Nucleus accumbens (tissue), 56 donors: ENCODE measurements around the gene FBXL2.

Experiments
- DNase-seq, 56 donors: peaks; one replicate each; lab custom pipeline; 2025; lab: John Stamatoyannopoulos, UW

FBXL2 gene

DNA sequence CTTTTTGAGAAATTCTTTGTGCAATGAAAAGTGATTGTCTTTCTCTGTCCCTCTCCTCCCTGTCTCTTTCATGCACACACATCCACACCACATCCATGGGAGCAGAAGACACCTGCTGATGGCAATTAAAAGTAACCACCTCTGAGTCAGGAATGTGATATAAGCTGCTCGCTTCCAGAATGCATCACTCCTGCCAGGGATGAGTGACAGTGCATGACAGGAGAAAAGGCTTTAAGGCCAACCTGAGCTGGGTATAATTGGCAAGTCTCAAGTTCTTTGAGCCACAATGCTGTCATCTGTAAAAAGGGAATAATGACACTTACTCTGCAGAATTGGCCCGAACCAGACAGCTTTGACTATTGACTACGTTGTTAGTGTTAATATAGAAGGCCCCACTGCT, 103.4 kb downstream of the FBXL2 start:
- no peak for DNase-seq

DNA sequence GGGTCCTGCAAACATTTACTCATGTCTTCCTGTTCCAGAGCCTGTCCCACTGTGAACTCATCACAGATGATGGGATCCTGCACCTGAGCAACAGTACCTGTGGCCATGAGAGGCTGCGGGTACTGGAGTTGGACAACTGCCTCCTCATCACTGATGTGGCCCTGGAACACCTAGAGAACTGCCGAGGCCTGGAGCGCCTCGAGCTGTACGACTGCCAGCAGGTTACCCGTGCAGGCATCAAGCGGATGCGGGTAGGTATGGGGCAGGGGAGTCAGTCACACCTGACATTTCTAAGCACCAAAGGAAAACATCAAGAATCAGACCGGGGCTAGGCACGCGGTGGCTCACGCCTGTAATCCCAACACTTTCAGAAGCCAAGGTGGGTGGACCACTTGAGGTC, 106.7 kb downstream of the FBXL2 start:
- DNase-seq = no peak

DNA sequence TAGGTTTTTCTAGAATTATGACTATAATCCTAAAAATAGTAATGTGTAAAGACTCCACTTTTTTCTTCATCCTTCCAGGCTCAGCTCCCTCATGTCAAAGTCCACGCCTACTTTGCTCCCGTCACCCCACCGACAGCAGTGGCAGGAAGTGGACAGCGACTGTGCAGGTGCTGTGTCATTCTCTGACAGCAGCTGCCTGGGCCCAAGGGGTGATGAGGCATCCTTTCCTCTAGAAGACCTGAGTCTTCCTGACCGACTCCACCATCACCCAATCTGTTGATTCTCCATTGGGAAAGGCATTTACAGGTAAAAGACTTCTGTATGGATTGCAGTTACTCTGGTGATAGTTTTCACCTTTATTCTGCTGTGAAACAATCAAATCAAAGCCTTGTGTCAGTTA, 108.2 kb downstream of the FBXL2 start:
- no peak for DNase-seq

DNA sequence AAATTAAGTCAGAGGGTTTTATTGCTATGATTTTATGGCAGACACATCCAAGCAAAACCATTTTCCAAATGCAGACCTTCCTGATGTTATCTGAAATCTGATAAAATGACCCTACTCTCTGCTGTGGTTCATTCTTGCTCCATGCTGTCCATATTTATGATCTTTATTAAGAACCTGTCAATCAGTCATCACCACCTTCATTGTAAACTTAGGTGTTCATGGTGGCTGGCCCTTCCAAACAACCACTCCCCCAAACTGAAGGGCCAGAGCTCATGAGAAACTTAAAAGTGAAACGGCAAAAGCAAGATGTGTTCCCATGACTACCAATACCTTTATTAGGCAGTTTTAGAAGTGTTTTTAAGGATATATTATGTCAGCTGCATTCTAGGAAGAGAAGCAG, 109.4 kb downstream of the FBXL2 start:
- no peak for DNase-seq

DNA sequence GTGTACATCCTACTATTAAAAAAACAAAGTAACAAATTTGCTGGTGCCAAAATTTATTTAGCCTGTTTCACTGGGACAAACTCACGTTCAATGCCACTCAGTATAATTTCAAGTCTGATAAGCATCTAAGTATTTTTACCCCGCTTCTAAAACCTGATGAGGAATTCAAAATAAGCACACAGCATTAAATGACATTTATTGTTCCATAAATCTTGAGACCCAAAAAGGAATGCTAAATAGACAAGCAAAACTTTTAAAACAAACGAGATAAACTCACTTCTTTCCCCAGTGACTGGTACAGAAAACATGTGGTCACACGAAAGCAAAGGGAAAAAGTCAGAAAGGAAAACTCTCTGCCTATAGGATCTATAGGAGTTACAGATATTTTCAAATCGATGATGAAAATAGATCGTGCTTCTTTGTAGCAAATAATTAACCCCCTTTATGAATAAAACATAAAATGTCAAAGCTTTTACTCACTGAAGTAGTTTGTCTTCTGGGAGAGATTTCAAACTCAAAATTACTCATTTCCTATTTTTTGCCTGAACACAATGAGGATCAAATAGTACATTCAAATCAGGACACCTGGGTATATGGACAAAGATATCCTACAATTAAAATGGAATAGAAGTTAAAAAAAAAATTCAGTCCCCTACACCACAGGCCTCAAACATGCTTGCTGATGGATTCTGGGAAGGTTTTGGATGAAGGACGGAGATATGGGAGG, 111.3 kb downstream of the FBXL2 start:
- no peak for DNase-seq

DNA sequence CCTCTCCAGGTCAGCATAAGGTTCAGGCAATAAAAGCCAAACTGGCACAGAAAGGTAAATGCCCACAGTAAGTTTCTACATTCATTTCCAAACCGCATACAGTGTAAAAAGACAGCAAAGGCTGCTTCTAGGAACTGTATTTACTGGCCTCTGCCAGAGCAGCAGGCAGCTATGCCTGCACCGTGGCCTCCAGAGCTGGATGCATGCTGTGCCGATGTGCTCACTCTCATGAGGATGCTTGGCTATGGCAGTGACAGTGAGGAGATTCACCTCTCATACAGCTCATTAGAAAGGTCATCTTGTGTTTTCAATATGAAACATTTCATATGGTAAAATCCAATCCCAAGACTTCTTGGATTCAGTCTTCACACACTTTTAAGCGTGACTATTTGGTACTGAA, 112.7 kb downstream of the FBXL2 start:
- DNase-seq = no peak

DNA sequence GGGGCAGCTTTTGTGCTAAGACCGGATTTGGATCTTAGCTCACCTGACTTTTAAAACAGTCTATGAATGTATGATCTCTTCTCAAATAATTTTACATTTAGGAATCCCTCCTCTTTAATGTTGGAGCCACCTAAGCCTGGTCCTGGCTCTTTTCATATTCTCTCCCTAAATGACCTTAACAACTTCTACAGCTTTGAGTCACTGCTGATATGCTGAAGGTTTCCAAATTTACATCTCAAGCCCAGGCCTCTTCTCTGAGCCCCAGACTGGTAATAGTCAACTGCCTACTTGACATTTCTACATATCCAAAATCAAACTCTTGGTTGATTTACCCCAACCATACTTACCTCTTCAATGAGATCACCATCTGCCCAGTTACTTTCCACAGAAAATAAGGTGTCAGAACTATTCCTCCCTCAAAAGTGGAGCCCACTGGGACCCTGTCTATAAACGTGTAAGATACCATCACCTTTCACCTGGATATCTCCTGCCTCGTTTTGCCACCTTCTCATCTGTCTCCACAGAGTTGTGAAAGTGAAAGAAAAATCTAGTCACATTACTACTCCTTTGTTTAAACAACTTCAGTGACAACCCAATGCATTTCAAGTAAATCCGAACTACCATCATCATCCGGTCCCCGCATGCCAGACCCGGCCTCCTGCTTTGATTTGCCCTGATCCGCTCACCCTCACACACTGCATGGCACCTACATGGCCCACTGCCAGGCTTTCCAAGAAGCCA, 114.2 kb downstream of the FBXL2 start:
- DNase-seq = no peak

DNA sequence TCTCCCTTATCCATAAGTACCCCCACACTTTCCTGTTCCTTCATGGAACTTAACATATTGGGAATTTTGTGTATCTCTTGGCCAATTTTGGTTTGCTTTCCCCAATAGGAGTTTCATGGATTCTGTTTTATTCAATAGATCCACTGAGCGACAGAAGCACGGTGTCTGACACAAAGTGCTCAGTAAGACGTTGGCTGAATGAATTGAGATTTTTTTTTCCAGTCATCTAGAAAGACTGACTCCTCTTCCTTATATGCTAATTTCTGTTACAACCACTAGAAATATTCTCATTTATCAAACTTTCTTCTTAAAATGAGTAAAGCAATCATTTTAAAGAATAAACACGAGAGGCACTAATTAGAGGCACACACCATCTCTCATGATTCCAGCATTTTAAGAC, 114.9 kb downstream of the FBXL2 start:
- no peak for DNase-seq

DNA sequence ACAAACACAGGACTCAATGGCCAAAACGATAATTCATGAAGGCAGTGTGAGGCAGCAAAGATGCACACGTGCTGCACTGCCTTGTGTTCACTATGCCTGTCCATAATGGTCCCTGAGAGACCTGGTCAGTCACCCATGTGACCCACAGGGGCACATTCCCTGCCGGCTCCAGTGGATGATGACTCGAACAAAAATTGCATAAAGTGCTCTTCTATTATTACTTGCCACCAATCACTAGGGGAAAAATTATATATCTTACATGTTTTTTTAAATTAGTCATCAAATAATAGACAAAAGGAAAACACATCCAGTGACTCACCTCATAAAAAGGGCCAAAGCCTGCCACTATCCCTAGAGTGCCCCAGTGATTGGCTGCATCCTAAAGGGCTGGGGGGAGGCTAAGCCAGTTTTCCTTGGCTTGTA, 115.5 kb downstream of the FBXL2 start:
- no peak for DNase-seq

DNA sequence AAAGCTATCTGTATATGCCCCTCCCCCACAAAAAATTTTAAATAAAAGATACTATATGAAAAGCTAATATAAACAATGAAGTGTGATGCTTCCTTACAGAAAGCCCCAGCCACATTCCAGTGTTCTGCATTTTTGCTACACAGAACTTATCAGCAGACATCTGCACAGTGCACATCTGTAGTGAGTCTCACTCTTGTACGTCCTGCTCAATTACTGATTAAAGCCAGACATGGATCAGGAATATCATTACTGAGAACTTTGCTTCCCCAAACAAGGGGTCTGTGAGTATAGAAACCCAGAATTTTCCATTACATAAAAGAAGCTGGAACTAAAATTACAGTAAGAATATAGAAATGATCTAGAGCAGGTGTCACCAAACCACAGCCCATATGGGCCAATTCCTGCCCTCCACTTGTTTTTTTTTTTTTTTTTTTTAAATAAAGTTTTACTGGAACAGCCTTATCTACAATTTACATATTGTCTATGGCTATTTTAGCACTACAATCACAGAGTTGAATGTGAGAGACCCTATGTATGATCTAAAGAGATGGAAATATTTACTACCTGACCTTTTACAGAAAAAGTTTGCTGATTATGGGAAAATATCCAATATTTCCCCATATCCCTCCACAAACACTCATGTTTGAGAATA, 117.3 kb downstream of the FBXL2 start:
- no peak for DNase-seq

DNA sequence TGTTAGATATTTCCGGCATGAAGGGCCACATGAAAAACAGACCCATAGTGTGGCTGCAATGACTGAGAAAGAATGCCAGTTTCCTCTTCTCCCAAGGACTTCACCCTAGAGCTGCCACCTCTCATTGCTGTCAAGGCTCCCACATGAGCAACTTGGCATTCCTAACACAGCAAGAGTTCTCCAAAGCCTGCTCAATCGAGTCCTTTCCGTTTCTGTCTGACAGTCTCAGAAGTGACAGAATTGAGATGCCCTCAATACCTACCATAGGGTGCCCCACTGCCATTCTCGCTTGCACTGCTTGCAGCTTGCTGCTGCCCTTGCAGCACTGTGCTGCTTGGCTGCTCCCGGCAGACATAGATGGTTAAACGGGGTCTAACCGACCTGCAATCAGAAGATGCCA, 118.7 kb downstream of the FBXL2 start:
- DNase-seq = no peak

DNA sequence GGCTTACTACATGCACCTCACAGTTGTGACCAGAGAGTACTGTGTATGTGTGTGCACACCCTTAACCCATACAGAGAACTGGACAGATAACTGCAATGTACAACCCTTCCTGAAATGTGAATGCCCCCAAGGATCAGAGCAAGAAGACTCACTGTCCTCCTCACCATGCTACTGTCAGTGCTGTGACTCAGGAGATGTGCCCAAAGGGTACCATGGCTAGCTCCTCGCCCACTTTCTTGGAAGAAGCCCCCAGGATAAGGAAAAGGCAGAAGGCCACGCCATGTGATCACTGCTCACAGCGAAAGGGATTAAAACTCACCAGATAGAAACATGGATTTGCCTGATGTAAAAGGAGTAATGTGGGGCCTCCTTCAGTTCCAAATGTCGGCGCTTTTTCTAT, 121.2 kb downstream of the FBXL2 start:
- no peak for DNase-seq

DNA sequence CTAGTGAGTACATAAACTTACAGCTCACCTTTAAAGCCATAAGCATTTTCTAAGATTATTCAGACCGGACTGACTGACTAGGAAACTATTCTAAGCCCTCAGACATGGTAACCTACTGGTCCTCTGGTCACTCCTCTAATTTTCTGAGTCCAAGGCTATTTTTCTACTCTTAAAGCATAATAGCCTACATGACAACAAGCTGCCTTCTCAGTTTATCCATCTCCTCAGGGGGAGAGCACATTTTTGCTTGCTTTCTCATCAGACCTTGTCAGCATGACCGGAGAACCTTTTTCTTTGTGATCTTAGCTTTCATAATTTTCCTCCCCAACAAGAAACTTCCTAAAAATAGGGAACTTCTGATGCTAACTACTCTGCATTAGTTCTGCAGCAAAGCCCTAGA, 124.5 kb downstream of the FBXL2 start:
- DNase-seq = no peak

DNA sequence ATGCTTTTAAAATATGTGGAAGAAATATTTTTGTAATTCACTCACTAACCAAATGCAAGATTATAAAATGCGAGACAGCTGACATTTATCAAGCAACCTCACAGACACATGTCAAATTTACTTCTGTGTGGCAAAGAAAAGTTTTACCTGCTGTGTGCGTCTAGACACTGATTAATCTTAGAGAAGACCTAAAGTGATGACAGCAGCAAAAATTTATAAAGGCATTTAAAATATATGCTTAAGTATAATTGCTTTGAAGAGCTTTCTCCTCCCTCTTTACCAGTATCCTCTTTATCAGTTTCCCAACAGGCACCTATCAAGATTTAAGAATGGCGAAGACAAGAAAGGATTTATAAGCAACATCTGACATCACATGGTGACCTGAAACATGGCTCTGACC, 125.7 kb downstream of the FBXL2 start:
- DNase-seq = no peak

DNA sequence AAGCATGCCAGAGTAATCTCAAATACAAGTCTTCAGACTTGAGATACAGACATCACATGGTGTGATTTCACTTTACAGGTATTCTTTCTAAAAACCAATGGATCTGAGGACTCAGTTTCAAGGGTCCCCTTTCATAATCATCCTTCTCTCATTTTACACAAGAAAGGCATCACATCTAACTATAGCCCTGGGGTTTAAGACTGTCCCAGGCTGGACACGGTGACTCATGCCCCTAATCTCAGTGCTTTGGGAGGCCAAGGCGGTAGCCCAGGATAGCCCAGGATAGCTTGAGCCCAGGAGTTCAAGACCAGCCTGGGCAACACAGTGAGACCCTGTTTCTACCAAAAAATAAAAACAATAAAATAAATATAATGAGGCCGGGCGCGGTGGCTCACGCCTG, 126.5 kb downstream of the FBXL2 start:
- DNase-seq = no peak

DNA sequence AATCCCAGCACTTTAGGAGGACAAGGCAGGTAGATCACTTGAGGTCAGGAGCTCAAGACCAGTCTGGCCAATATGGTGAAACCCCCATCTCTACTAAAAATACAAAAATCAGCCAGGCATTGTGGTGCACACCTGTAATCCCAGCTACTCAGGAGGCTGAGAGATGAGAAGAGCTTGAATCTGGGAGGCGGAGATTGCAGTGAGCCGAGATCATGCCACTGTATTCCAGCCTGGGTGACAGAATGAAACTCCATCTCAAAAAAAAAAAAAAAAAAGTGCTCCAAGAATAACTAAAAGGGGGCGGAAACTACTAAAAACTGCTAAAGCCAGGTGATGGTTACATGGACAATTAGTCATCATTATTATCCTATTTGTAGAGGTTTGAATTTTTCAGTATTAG, 133.6 kb downstream of the FBXL2 start:
- peak in 2 of 56 donors; percentile 11 to 24 for DNase-seq

DNA sequence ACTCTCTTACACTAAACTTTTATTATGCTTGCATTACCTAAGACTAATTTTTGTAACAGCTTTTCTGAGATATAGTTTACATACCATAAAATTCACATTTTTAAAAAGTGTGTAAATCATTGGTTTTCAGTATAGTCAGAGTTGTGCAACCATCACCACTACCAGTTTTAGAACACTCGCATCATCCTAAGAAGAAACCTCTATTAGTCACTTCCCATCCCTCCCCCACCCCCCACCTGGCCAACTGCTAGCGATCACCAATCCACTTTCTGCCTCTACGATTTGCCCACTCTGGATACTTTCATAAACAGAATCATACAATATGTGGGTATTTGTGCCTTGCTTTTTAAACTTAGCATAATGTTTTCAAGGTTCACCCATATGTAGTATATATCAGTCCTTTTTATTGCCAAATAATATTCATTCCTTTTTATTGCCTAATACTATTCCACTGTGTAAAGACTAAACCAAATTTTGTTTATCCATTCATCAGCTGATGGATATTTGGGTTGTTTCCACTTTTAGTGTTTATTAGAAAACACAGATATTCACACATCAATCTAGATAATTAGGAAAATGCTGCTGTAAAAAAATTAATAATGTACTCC, 139.9 kb downstream of the FBXL2 start:
- DNase-seq = no peak

DNA sequence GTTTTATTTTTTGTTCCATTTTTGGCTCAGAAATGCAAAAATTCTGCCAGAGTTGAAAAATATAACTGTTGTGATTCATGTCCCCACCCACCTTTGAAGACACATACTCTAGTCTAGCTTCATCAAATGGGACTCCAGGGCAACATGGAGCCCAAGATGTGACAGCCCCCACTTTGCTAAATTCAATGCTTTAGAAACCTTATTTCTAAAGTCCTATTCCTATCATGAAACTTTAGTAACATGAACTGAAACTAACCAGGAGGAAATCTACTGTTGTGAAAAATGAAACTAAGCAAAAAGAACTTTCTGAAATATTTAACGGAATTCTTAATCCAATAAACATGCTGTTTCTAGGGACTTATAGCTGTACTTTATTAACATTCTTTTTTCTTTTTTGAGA, 142.7 kb downstream of the FBXL2 start:
- no peak for DNase-seq

DNA sequence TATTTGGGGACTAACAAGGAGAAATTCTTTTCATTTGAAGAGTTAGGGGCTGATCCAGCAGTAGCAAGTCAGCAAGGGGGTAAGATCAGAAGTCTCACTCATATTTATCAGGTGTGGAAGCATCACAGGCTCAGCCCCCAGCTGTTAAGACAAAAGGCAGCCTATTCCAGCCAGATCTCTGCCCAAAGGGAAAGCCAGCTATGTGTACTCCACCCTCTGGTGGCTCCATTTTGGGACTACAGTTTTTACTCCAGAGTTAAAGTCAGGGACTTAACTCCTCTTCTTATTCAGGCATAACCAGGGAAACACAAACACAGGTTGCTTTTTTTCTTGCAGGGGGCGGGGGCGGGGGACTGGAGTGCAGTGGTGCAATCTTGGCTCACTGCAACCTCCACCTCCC, 143.7 kb downstream of the FBXL2 start:
- DNase-seq = no peak

DNA sequence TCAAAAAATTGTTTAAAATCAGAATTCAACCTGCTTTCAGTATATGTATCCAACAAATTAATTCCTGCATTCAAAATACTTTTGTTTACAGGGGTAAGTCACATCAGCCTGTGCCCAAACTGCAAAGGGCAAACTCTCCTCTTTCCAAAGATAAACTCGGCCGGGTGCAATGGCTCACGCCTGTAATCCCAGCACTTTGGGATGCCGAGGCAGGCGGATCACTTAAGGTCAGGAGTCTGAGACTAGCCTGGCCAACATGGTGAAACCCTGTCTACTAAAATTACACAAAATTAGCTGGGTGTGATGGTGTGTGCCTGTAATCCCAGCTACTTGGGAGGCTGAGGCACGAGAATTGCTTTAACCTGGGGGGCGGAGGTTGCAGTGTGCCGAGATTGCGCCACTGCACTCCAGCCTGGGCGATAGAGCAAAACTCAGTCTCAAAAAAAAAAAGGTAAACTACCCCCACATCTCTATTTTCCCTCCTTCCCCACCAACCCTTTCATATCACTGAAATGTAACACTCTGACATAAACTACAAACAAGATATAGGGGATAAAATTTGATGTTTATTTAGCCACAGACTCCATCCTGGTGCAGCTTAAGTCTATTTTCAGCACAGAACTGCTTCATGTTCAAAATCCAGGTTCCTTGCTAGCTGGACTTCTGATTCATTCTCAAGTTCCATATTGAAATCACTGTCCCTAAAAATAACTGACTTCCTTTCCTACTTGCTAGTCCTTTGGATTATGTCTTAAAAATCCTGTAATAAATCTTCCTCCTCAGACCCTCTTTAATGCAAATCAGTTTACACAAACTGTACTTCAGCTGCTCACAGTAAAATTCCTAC, 147.6 kb downstream of the FBXL2 start:
- DNase-seq = no peak

DNA sequence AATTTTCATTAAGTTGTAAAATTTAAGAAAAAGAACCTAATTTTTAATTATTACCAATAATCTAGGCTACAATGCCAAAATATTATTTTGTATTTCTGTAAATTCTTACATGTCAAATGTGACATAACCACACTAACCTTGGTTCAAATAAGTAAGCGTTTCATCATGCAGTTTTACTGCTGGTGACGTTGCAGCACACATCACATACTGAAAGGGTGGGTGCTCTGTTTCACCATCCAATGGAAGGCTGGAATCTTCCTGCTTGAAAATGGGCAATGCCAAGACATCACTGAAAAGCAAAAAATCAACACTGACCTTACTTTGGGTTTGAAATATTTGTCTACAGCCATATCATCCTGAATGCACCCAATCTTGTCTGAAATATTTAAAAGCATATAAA, 148.2 kb downstream of the FBXL2 start:
- no peak for DNase-seq
